Keratinocyte (primary cell): ENCODE results near the gene SRSF8. TPM values are rescaled to one million over a fixed set of nuclear protein-coding genes. Genes with fewer than 3 reads are reported as not detected.

ENCODE experiments used
- DNase-seq: peaks from one replicate; pipeline ENCODE4 v3.0.0-alpha.2; 2011; ENCODE audit warnings: low read depth, missing footprints, low spot score
- FAIRE-seq: peaks from 2 replicates; lab custom pipeline; 2011; peaks lifted over from hg19 to GRCh38; lab: Jason Lieb, UNC
- H2AFZ ChIP-seq: 2 replicates; pipeline ENCODE4 v1.6.0; 2012; ENCODE audit warnings: low read length, control low read depth, inconsistent platforms; ENCODE audit not compliant: control insufficient read depth
- H3K27ac ChIP-seq: 2 replicates; pipeline ENCODE4 v1.5.1; 2011; ENCODE audit warnings: low read length; ENCODE audit not compliant: control insufficient read depth, insufficient read depth
- H3K27me3 ChIP-seq: 3 replicates; pipeline ENCODE4 v1.6.0; 2011; ENCODE audit warnings: low read length; ENCODE audit not compliant: control insufficient read depth, insufficient read depth; ENCODE audit errors: extremely low read depth
- H3K36me3 ChIP-seq, 2 experiments: 2 replicates in 1 of 2; 3 replicates in 1 of 2; pipeline ENCODE4 v1.5.1; 2011; ENCODE audit warnings: low read length in 2 of 2, mild to moderate bottlenecking in 1 of 2; ENCODE audit not compliant: control insufficient read depth in 2 of 2, insufficient read depth in 2 of 2; ENCODE audit errors: extremely low read depth in 1 of 2
- H3K4me1 ChIP-seq: 3 replicates; pipeline ENCODE4 v1.5.1; 2011; ENCODE audit warnings: low read length; ENCODE audit not compliant: control insufficient read depth, insufficient read depth; ENCODE audit errors: extremely low read depth
- H3K4me2 ChIP-seq: 3 replicates; pipeline ENCODE4 v1.6.0; 2011; ENCODE audit warnings: low read depth, low read length; ENCODE audit not compliant: control insufficient read depth, insufficient read depth; ENCODE audit errors: extremely low read depth
- H3K4me3 ChIP-seq, 3 experiments: fragments of 200-600 bp in 1 of 3; sonication (generic) in 1 of 3; 2 replicates in 2 of 3; 3 replicates in 1 of 3; pipeline ENCODE4 v1.5.1; 2011 to 2016; ENCODE audit warnings: low read length in 3 of 3, mild to moderate bottlenecking in 3 of 3, control low read depth in 2 of 3, inconsistent platforms in 1 of 3, low read depth in 1 of 3, mixed read lengths in 1 of 3, mixed run types in 1 of 3, moderate library complexity in 1 of 3; ENCODE audit not compliant: control insufficient read depth in 2 of 3, insufficient read depth in 2 of 3; ENCODE audit errors: extremely low read depth in 1 of 3
- H3K79me2 ChIP-seq: 2 replicates; pipeline ENCODE4 v1.6.0; 2012; ENCODE audit warnings: low read length; ENCODE audit not compliant: control insufficient read depth, insufficient read depth
- H3K9ac ChIP-seq: 3 replicates; pipeline ENCODE4 v1.6.0; 2011; ENCODE audit warnings: low read length; ENCODE audit not compliant: control insufficient read depth, insufficient read depth; ENCODE audit errors: extremely low read depth
- H3K9me1 ChIP-seq: 3 replicates; pipeline ENCODE4 v1.6.0; 2011; ENCODE audit warnings: low read length; ENCODE audit not compliant: control insufficient read depth, insufficient read depth; ENCODE audit errors: extremely low read depth
- H3K9me3 ChIP-seq: 2 replicates; pipeline ENCODE4 v1.5.1; 2012; ENCODE audit warnings: low read depth, low read length; ENCODE audit not compliant: control insufficient read depth
- H4K20me1 ChIP-seq: 3 replicates; pipeline ENCODE4 v1.6.0; 2011; ENCODE audit warnings: low read length; ENCODE audit not compliant: control insufficient read depth, insufficient read depth; ENCODE audit errors: extremely low read depth
- EZH2 ChIP-seq: IDR thresholded peaks from one replicate; pipeline ENCODE4 v1.6.1; 2012; ENCODE audit warnings: inconsistent platforms, mild to moderate bottlenecking, low read length, moderate library complexity
- dilution Hi-C: fragments of 300-500 bp; cut with MboI; formaldehyde crosslinking; loops from one replicate; pipeline ENCODE4 v1.7.0; 2020; ENCODE audit warnings: low sequenced_read_pairs; ENCODE audit not compliant: extremely low pct_ligation_motif_present
- polyA plus RNA-seq, 5 experiments: library from polyadenylated mRNA; depleted of rRNA in 3 of 5; stranded (reverse) in 3 of 5; stranded (forward) in 1 of 5; unstranded in 1 of 5; fragments of >200 nt; gene quantifications; 1 replicate in 1 of 5; 2 replicates in 3 of 5; 3 replicates in 1 of 5; pipeline versions ENCODE4 v1.2.1 to v1.2.3, GENCODE V29; 2011 to 2012; ENCODE audit warnings: missing spikeins in 2 of 5, low read depth in 1 of 5, low replicate concordance in 1 of 5
- TF ChIP-seq, protein P1 (sequence below), 3 experiments: IDR thresholded peaks in 1 of 3; conservative IDR thresholded peaks in 1 of 3; optimal IDR thresholded peaks in 1 of 3; 2 replicates in 2 of 3; 3 replicates in 1 of 3; pipeline versions ENCODE3 to v1.5.1; 2011; ENCODE audit warnings: low read length in 3 of 3, mild to moderate bottlenecking in 3 of 3, moderate library complexity in 2 of 3, control low read depth in 1 of 3, inconsistent platforms in 1 of 3; ENCODE audit not compliant: insufficient read depth in 2 of 3; ENCODE audit errors: extremely low read depth in 1 of 3

Gene SRSF8
- polyA plus RNA-seq, 1 donor (not counting 4 experiments of a cell fraction or from before 2014, with no cell fraction given) = 47.7 TPM

DNA sequence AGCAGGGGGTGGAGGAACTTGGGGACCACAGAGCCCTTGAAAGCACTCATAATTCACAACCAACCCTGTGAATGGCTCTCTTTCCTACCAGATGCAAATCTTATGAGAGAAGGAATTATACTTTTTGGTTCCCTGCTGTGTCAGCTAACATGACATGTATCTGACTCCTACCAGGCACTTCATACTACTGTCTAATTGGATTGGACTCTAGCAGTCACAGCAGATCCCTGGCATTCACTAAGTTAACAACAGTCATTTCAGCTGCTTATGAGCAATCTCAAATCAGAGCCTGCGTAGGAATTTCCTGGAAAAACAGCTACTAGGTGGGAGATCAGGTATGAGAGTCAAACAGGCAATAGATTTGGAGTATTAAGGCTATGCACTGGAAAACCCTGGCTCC is 11.8 kb downstream of the SRSF8 start:
- no peaks in the 10 kb centered on the region for H3K36me3 ChIP-seq
- no peak overlapping the region for H3K27ac ChIP-seq
- no peak overlapping the region for H2AFZ ChIP-seq
- H3K9me3 ChIP-seq = no peaks in the 10 kb centered on the region
- no peak for DNase-seq
- H3K4me3 ChIP-seq = no peak overlapping the region
- H4K20me1 ChIP-seq = no peaks in the 10 kb centered on the region
- no peaks in the 10 kb centered on the region for H3K79me2 ChIP-seq
- FAIRE-seq = no peak
- dilution Hi-C loops = no loop called here
- H3K4me2 ChIP-seq = no peak overlapping the region
- no peak for TF ChIP-seq EZH2
- TF ChIP-seq, protein P1, sequence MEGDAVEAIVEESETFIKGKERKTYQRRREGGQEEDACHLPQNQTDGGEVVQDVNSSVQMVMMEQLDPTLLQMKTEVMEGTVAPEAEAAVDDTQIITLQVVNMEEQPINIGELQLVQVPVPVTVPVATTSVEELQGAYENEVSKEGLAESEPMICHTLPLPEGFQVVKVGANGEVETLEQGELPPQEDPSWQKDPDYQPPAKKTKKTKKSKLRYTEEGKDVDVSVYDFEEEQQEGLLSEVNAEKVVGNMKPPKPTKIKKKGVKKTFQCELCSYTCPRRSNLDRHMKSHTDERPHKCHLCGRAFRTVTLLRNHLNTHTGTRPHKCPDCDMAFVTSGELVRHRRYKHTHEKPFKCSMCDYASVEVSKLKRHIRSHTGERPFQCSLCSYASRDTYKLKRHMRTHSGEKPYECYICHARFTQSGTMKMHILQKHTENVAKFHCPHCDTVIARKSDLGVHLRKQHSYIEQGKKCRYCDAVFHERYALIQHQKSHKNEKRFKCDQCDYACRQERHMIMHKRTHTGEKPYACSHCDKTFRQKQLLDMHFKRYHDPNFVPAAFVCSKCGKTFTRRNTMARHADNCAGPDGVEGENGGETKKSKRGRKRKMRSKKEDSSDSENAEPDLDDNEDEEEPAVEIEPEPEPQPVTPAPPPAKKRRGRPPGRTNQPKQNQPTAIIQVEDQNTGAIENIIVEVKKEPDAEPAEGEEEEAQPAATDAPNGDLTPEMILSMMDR (optimal IDR thresholded peaks at IDR 0.05 in 1 of 3, IDR thresholded peaks at IDR 0.05 in 1 of 3, conservative IDR thresholded peaks at IDR 0.05 in 1 of 3; ENCODE audit: extremely low read depth in 1 of 3, insufficient read depth in 2 of 3, low read length in 3 of 3) = no peak
- no peak overlapping the region for H3K9ac ChIP-seq
- no peaks in the 10 kb centered on the region for H3K27me3 ChIP-seq
- H3K4me1 ChIP-seq = peaks cover 16% of the 10 kb centered on the region
- no peaks in the 10 kb centered on the region for H3K9me1 ChIP-seq

DNA sequence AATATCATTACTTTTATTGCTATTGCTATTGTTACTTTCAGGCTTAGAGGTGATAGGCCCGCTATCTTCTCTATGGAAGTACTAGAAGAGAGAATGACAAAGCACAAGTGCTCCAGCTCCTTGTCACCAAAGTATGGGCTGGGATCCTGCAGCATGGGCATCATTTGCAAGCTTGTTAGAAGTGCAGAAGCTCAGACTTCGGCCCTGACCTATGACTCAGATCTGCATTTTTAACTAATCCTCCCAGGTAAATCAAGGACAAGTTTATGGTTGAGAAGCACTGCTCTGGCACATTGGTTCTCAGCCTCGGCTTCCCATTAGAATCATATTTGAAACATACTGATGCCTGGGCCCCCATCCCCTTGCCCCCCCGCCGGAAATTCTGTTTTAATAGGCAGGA is 14.3 kb downstream of the SRSF8 start:
- H3K4me3 ChIP-seq = no peak overlapping the region
- no peak for DNase-seq
- H3K4me1 ChIP-seq = peaks cover 16% of the 10 kb centered on the region
- no peak overlapping the region for H2AFZ ChIP-seq
- H4K20me1 ChIP-seq = no peaks in the 10 kb centered on the region
- no peak overlapping the region for H3K4me2 ChIP-seq
- H3K9me1 ChIP-seq = no peaks in the 10 kb centered on the region
- H3K79me2 ChIP-seq = no peaks in the 10 kb centered on the region
- H3K9me3 ChIP-seq = no peaks in the 10 kb centered on the region
- dilution Hi-C loops = no loop called here
- H3K27ac ChIP-seq = no peak overlapping the region
- H3K9ac ChIP-seq = no peak overlapping the region
- H3K36me3 ChIP-seq = no peaks in the 10 kb centered on the region
- H3K27me3 ChIP-seq = no peaks in the 10 kb centered on the region
- no peak for TF ChIP-seq EZH2
- TF ChIP-seq, protein P1 (optimal IDR thresholded peaks at IDR 0.05 in 1 of 3, IDR thresholded peaks at IDR 0.05 in 1 of 3, conservative IDR thresholded peaks at IDR 0.05 in 1 of 3; ENCODE audit: extremely low read depth in 1 of 3, insufficient read depth in 2 of 3, low read length in 3 of 3) = no peak
- no peak for FAIRE-seq
